IPS DF 4.7 (cell line): ENCODE data around the gene ALPK1.
"Not testable (repeated sequence)": the region's sequence is repeated elsewhere in the genome, so short reads cannot be mapped to it uniquely, and the experiment has no call there.

Experiments
- DNase-seq: peaks from one replicate; pipeline ENCODE4 v3.0.0-alpha.2; 2013; ENCODE audit warnings: low spot score; ENCODE audit errors: extremely low read depth

The ALPK1 gene

GRCh38 chr4:112284166-112284565 is 13.0 kb upstream of the ALPK1 start:
- DNase-seq, result no peak

- DNase-seq, result no peak
These were observed 12.3 kb upstream of the ALPK1 start for GRCh38 chr4:112284662-112285411.

- no peak for DNase-seq
These were observed 9.7 kb upstream of the ALPK1 start for GRCh38 chr4:112287258-112287989.

GRCh38 chr4:112288455-112288854 is 8.7 kb upstream of the ALPK1 start:
- no peak for DNase-seq

DNA sequence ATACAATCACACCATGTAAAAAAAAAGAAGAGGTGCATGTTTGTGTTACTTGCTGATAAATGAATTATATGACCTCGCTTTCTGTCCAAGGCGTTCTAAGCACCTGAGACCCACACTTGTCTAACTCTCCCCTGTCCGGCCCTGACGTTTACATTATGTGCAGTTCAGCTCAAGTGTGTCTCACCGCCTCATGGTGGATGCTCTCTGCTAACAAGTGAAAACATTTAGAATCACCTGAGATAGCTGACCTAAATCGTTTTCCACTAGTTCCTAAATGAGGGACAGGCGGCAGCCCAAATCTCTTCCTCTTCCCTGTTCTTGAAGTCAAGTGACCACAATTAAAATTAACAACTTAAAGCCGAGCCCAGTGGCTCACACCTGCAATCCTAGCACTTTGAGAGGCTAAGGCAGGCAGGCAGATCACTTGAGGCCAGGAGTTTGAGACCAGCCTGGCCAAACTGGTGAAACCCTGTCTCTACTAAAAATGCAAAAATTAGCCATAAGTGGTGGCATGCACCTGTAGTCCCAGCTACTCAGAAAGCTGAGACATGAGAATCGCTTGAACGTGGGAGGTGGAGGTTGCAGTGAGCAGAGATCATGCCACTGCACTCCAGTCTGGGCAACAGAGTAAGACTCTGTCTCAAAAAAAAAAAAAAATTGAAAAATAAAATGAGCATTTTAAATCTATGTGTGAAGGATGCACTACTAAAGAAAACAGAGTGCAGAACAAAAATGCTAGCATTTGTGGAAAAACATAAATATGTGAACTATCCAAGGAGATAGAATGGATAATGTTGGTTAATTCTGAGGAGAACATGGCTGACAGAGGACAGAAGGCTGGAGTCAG is 7.5 kb upstream of the ALPK1 start:
- DNase-seq, result no peak

- no peak for DNase-seq
These were observed 6.8 kb upstream of the ALPK1 start for GRCh38 chr4:112290341-112290740.

GRCh38 chr4:112299721-112300120 is 2.6 kb downstream of the ALPK1 start:
- DNase-seq, result no peak

DNA sequence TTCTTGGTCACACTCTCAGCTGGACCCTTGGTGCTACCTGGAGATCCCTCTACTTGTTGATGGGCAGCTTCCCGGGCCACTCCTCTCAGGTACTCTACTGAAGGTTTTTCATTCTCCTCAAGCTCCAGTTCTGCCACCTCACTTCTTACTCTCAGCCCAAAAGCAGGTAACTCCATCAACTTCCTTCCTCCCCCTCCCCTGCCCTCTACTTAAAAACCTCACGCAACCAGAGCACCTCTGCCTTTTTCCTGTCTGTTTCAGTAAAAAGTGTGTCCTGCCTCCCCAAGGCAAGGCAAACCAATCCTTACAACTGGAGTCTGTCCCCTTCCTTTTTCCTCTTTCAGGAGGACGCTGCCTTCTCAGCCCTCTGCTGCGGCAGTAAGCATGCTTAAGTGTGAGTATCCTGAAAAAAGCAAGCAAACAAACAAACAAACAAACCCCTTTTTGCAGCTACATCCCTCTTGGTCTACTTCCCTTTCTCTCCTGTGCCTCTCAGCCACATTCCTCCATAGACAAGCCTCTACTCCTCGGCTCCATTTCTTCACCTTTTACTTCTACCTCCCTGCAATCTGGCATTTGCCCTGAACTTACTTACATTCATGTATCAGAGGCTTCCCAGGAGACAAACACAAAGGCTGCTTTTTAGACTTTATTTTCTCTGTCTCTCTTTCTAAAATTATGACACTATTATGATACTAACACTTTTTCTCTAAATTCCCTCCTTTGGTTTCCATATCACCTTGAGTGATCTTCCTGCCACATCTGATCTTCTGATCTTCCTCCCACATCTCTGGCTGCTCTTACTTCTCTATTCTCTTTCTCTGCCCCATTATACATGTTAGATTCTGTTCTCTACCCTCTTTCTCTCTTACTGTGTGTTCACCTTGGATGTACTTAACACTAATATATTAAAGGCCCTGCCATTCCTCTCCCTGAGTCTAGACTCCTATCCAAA is 5.4 kb downstream of the ALPK1 start:
- no peak for DNase-seq

GRCh38 chr4:112305477-112305876 is 8.3 kb downstream of the ALPK1 start:
- DNase-seq, result not testable (repeated sequence)

- not testable (repeated sequence) for DNase-seq
These were observed 12.2 kb downstream of the ALPK1 start for GRCh38 chr4:112309263-112309791.

DNA sequence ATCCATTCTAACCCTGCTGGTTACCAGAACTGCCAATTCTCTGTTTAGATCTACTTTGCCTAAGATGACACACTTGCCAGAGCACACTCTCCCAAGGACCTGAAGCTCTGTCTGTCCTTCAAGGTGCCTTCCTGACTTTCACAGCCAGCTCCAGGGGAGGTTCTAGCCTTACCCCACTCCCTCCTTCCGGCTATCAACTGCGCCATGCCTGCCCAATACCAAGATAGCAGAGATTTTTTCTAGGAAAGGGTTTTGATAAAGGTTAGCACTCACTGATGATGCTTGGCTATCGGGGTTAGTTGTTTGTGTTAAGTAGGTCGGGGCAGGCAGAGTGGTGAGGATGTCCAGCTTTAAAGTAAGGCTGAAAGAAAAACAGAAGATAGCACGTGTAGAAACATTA is 14.3 kb downstream of the ALPK1 start:
- DNase-seq, result no peak

DNA sequence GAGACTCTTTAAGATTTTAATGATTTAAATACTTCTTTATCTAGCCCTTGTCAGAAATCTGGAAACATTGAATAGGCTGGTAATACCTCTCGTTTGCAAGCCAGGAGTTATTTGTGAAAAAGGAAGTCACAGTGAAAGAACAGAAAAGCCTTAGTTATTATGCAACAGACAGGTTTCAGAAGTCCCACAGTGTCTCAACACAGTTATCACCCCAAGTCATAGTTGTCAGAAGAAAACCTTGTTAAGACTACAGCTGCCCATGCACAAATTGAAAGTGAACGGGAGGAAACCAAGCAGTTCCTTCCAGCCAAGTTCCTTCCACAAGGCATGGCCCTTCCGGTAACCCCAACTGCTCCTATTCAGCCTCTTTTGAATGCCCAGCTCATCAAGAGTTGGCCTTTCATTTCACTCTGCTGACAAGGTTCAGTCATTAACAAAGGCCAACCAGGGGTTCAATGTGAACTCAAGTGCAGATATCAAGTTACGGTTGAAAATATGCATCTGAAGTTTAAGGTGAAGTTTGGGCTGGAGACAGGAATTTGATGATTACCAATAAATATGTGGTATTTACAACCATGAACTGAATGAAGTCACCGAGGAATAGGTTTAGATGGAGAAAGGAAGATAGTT is 15.6 kb downstream of the ALPK1 start:
- no peak for DNase-seq

GRCh38 chr4:112315446-112315845 is 18.3 kb downstream of the ALPK1 start:
- no peak for DNase-seq

DNA sequence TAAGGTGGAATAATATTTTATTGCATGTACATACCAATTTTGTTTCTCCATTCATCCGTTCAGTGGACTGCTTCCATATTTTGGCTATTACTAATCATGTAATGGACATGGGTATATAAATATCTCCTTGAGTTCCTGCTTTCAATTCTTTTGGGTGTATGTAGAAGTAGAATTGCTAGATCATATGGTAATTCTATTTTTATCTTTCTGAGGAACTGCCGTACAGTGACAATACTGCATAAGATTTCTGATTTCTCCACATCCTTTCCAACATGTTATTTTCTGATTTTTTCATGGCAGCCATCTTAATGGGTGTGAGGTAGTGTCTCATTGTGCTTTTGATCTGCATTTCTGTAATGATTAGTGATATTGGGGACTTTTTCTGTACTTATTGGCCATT is 19.2 kb downstream of the ALPK1 start:
- DNase-seq, result no peak

- DNase-seq, result no peak
These were observed 21.3 kb downstream of the ALPK1 start for GRCh38 chr4:112318239-112319142.

DNA sequence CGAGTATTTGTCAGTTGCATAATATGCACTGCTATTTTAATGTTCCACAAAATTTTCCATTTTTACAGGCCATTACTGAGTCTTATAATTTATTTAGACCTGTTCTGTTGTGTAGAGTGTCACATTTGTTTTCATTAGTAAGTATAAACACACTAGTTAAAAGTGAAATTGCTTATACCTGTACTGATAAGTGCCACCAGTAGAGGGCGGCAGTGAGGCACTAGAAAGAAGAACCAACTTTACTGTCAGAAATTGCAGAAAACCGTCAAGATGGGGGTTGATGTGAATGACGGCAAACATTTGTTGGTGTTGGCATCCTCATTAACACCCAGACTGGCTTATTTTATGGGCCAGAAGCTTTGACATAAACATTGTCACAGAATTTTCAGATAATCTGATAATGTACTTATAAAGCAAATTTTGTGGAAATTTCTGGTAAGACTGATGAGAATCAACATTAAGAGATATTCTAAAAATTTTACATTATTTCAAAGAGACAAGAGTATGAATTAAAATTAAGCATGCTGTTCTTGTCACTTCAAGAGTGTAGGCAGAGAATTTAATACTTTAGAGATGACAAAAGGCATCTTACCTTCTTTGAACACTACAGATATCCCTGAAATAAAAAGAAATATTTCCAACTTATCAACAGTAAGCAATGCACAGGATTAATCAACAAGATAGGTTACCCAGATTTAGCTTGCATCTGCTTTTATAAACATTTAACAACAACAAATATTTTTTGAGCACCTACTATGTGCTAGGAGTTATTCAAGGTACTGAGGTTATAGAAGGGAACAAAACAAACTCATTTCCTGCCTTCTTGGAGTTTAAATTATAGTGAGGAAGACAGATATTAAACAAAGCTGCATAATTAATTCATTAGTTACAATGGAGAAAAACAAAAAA is 24.9 kb downstream of the ALPK1 start:
- no peak for DNase-seq

GRCh38 chr4:112322866-112323265 is 25.7 kb downstream of the ALPK1 start:
- DNase-seq, result no peak

- no peak for DNase-seq
These were observed 28.4 kb downstream of the ALPK1 start for GRCh38 chr4:112325530-112325929.
